Measurements from ENCODE around the gene RAB20. TPM values are rescaled to one million over a fixed set of nuclear protein-coding genes. Genes with fewer than 3 reads are reported as not detected.

The RAB20 gene
- total RNA-seq, 4 donors from 2014 or later, result 0.77 to 12.4 (median 9.1) TPM

DNA sequence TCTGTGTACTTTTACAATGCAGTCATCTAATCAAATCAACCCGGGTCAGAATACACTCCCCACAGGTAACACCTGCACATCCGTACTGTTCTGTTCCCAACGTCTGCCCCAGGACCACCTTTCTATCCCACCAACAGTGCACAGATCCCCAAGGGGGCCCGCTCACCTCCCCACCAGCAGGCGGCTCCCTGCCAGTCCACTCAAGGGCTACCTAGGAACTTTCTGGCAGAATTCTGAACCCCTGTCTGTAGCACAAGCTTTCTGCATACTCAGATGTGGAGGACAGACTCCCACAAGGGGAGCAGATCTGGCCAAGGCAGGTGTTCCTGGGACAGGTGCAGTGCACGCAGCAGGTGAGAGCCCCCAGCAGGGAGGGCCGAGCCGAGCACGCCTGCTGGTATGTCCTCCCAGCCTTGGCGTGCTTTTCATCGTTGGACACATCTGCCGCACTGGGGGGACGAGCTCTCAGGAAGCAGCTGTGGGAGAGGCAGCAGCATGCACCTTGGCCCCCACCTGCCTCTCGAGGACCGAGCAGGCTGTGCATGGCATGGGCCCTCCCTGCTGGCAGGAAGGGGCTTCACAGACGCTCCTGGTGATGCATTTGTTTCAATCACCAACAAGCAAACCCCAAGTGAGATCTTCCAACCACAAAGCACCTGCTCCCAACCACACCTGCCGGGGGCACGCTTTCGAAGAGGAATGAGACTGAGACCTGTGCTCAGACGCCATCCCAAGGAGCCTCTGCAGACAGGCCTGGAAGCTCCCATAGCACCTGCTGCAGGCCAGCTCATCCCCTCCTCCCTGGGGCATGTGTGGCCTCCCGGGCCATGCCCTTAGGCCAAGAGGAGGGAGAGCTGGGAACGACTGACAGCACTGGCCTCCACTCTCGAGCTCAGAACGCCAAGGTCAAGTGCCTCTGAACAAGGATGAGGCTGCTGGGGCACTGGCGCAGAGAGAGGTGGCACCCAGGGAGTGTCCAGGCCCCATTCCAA lies 35.9 kb downstream of the RAB20 start:
- H3K9me3 ChIP-seq, result no peaks in the 10 kb centered on the region
- intact Hi-C loops (cut with DNase I; ENCODE audit: low total_unique reads), result no loop called here
- DNase-seq, result no peak
- TF ChIP-seq, protein P1, sequence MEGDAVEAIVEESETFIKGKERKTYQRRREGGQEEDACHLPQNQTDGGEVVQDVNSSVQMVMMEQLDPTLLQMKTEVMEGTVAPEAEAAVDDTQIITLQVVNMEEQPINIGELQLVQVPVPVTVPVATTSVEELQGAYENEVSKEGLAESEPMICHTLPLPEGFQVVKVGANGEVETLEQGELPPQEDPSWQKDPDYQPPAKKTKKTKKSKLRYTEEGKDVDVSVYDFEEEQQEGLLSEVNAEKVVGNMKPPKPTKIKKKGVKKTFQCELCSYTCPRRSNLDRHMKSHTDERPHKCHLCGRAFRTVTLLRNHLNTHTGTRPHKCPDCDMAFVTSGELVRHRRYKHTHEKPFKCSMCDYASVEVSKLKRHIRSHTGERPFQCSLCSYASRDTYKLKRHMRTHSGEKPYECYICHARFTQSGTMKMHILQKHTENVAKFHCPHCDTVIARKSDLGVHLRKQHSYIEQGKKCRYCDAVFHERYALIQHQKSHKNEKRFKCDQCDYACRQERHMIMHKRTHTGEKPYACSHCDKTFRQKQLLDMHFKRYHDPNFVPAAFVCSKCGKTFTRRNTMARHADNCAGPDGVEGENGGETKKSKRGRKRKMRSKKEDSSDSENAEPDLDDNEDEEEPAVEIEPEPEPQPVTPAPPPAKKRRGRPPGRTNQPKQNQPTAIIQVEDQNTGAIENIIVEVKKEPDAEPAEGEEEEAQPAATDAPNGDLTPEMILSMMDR (IDR thresholded peaks at IDR 0.05), result no peak
- TF ChIP-seq POLR2A (IDR thresholded peaks at IDR 0.05), result no peak
- H3K36me3 ChIP-seq, result no peaks in the 10 kb centered on the region
- no peaks in the 10 kb centered on the region for H3K4me1 ChIP-seq
- no peak overlapping the region for H3K27ac ChIP-seq
- H3K4me3 ChIP-seq, result no peak overlapping the region
- no peaks in the 10 kb centered on the region for H3K27me3 ChIP-seq

DNA sequence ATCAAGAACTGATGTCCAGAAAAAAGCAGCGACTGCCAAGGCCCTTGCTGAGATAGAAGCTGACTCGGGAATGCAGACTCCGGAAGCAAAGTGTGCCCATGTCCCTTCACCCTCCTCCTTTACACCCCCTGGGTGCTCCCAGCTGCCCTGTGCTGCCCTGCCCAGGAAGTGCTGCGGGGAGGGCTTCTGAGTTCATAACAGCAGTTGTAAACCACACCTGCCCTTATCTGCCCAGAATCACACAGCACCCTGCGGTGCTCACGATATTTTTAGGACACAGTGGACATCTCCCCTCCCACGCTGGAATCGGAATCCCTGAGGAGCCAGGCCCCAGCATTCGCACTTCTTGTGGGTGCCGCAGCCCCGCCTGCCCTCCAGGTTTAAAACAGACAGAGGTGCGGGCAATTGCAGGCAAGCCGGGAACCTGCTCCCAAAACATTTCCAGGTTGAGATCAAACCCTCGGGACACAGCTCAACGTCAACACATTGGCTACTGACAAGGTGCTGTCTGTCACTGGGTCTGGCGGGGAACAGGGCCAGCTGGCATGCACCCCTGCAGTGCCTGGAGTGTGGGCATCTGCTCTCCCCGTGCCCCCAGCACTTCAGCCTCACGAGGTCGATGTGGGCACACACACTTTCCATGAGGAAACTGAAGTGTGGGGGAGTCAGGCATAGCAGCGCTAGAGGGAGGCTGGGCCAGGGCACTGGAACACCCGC lies 36.8 kb downstream of the RAB20 start:
- intact Hi-C loops (cut with DNase I; ENCODE audit: low total_unique reads), result no loop called here
- DNase-seq, result no peak
- Histone ChIP-seq H3K27ac (no peak overlapping the region), H3K4me1 (no peaks in the 10 kb centered on the region), H3K36me3 (no peaks in the 10 kb centered on the region), H3K9me3 (no peaks in the 10 kb centered on the region), H3K4me3 (no peak overlapping the region), H3K27me3 (no peaks in the 10 kb centered on the region)
- no peak for TF ChIP-seq POLR2A (IDR thresholded peaks at IDR 0.05)
- TF ChIP-seq, protein P1 (IDR thresholded peaks at IDR 0.05), result no peak

DNA sequence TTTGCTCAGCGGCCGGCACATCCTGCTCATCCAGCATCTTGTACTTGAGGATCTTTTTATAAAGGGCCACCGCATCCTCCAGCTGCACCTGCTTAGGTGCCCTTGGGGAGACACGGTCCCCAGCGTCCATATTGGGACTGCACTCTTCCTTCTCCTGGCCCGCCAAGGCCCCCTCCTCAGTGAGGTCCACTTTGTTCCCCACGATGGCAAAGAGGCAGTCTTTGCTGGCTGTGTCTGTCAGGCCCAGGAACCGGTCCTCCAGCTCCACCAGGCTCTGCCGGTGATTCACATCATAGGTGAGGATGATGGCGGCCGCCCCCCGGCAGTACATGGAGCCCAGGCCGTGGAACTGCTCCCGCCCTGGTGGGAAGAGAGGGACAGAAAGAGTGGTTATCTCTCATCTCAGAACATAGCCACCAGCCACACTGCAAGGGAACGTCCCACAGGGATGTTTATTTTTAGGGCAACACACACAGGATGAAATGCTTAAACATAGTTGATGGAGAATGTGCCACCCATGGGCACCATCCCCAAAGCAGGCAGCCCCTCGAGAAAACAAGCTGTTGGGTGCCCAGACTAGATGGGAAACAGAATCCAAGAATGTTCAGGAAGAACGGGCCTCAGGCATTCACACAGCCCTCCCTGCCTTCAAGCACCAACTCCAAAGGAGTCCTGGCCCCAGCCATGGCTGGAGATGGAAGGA lies 37.5 kb downstream of the RAB20 start:
- TF ChIP-seq, protein P1 (IDR thresholded peaks at IDR 0.05), result no peak
- TF ChIP-seq POLR2A (IDR thresholded peaks at IDR 0.05), result no peak
- Histone ChIP-seq H3K9me3 (no peaks in the 10 kb centered on the region), H3K36me3 (no peaks in the 10 kb centered on the region), H3K27me3 (no peaks in the 10 kb centered on the region), H3K4me1 (no peaks in the 10 kb centered on the region), H3K27ac (no peak overlapping the region), H3K4me3 (no peak overlapping the region)
- DNase-seq, result no peak
- intact Hi-C loops (cut with DNase I; ENCODE audit: low total_unique reads), result no loop called here

DNA sequence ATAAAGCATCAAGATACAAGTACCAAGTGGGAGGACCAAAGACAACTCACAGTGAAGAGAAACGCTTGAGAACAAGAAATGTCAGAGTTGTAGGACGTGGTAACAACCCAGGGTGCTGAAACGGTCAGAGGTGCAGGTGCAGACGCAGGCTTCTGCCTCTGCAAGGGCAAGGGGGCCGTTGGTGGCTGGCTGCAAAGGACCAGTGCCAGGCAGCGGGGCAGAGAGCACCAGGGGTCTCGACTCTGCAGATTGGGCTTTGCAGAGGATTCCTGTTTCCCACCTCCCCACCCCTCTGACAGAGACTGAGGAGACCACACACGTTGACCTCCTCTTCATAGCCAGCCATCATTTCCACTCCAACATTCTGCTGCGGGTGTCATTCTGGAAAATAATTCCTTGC lies 38.3 kb downstream of the RAB20 start:
- intact Hi-C loops (cut with DNase I; ENCODE audit: low total_unique reads), result no loop called here

More for the DNA sequence above, 38.3 kb downstream of the RAB20 start:
- H3K27ac ChIP-seq, result no peak overlapping the region
- DNase-seq, result no peak
- no peaks in the 10 kb centered on the region for H3K27me3 ChIP-seq
- no peak overlapping the region for H3K4me3 ChIP-seq
- H3K36me3 ChIP-seq, result no peaks in the 10 kb centered on the region
- no peak for TF ChIP-seq POLR2A (IDR thresholded peaks at IDR 0.05)
- TF ChIP-seq, protein P1 (IDR thresholded peaks at IDR 0.05), result no peak
- no peaks in the 10 kb centered on the region for H3K4me1 ChIP-seq
- H3K9me3 ChIP-seq, result no peaks in the 10 kb centered on the region
